Aorta (tissue), 5 donors: ENCODE results near the gene SUMO1. TPM values are rescaled to one million over a fixed set of nuclear protein-coding genes. Genes with fewer than 3 reads are reported as not detected.

Experiments used
- ATAC-seq: fragments of 200-7000 bp; cut with Tn5 transposase; one replicate; pipeline ENCODE4 v1.9.1; 2022; ENCODE audit warnings: moderate library complexity; ENCODE audit not compliant: low FRiP score
- DNase-seq, 2 donors: peaks; one replicate each; pipeline ENCODE4 v3.0.0-alpha.2; 2020
- H3K27ac ChIP-seq, 2 donors: one replicate each; pipeline ENCODE4 v1.5.1; 2013; ENCODE audit warnings: low read length in 2 of 2, mild to moderate bottlenecking in 2 of 2, moderate library complexity in 2 of 2, control low read depth in 1 of 2, inconsistent platforms in 1 of 2, low read depth in 1 of 2
- H3K27me3 ChIP-seq, 2 donors: one replicate each; pipeline ENCODE4 v1.6.1; 2013; ENCODE audit warnings: control low read depth in 1 of 2, low read length in 1 of 2, mild to moderate bottlenecking in 1 of 2, moderate library complexity in 1 of 2; ENCODE audit not compliant: insufficient read depth in 2 of 2, control insufficient read depth in 1 of 2
- H3K36me3 ChIP-seq, 2 donors: one replicate each; pipeline ENCODE4 v1.6.1; 2013; ENCODE audit warnings: control low read depth in 1 of 2, low read length in 1 of 2, mild to moderate bottlenecking in 1 of 2; ENCODE audit not compliant: insufficient read depth in 2 of 2, control insufficient read depth in 1 of 2
- H3K4me1 ChIP-seq, 2 donors: one replicate each; pipeline ENCODE4 v1.6.1; 2013; ENCODE audit warnings: low read length in 2 of 2, control low read depth in 1 of 2, mild to moderate bottlenecking in 1 of 2, moderate library complexity in 1 of 2; ENCODE audit not compliant: insufficient read depth in 2 of 2, control insufficient read depth in 1 of 2
- H3K4me3 ChIP-seq, 2 donors: one replicate each; pipeline ENCODE4 v1.5.1; 2013; ENCODE audit warnings: low read length in 2 of 2, control low read depth in 1 of 2, mild to moderate bottlenecking in 1 of 2
- H3K9me3 ChIP-seq: one replicate; pipeline ENCODE4 v1.6.1; 2013; ENCODE audit warnings: mild to moderate bottlenecking, low read length; ENCODE audit not compliant: control insufficient read depth
- whole genome bisulfite sequencing, 2 donors: extraction: QIAGEN DNeasy Blood & Tissue Kit; methylation state at CpG; one replicate each; pipeline ENCODE4 v1.1.7; 2013; 5-methylcytosine and 5-hydroxymethylcytosine counted together
- intact Hi-C, 2 donors: fragments of 100-400 bp; cut with DNase I; formaldehyde crosslinking; loops; one replicate each; pipeline versions ENCODE4 v1.14.2 to v1.15.0; 2022
- polyA plus RNA-seq, 2 donors: library from polyadenylated mRNA; stranded (reverse); fragments of 200-250 nt; gene quantifications; one replicate each; pipeline ENCODE4 v1.2.3, GENCODE V29; 2013
- total RNA-seq, 2 donors: library from RNA; stranded (reverse); fragmentation: NEBNext Ultra II Directional; extraction: Animal tissue kit (Norgen Biotek cat#: 25700); gene quantifications; one replicate each; pipeline ENCODE4 v1.2.1, GENCODE V29; 2021
- donor health status: healthy with polysubstance abuse.
- donor health status: Bipolar disorder and iron deficiency.
- donor health status: DM: no; HTN: no; CAD: no.
- donor health status: DM: no; HTN: no; CAD: no.
- donor health status: DM: yes; HTN: yes; CAD: no.

Gene SUMO1
- total and polyA plus RNA-seq, 4 donors: 57.4 to 161 (median 73.9) TPM

DNA sequence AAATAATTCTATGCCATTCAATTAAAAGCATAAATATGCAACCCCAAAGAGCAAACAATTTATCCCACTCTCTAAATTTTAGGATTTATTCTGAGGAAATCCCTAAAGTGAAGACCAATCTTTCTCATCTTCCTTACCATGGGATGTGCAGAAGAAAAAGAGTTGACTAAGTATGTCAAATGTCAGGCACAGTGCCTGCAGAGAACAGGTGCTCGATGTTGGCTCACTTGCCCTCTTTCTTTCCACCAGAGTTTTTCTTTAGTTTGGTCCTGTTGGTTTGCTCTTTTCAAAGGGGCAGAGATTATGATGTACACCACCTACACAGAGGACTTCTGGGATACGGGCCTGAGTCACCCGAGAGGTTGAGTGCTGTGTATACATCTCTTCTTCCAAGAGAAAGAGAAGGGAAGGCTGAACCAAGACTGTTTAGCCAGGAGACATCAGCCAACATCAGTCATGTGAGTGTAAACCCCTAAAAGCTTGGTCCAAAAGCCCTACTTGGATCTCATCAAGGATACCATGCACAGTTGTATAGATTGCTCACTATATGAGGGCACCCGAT, 51.7 kb downstream of the SUMO1 start:
- Histone ChIP-seq H3K27me3 (no peaks in the 10 kb centered on the region), H3K36me3 (no peaks in the 10 kb centered on the region), H3K4me3 (no peak overlapping the region), H3K9me3 (no peaks in the 10 kb centered on the region), H3K4me1 (no peaks in the 10 kb centered on the region), H3K27ac (no peak overlapping the region)
- WGBS, 2 donors: 90 to 93% methylated on average over 4 of the region's 4 CpGs
- DNase-seq (no peak), ATAC-seq (no peak)
- intact Hi-C loops: no loop called here

DNA sequence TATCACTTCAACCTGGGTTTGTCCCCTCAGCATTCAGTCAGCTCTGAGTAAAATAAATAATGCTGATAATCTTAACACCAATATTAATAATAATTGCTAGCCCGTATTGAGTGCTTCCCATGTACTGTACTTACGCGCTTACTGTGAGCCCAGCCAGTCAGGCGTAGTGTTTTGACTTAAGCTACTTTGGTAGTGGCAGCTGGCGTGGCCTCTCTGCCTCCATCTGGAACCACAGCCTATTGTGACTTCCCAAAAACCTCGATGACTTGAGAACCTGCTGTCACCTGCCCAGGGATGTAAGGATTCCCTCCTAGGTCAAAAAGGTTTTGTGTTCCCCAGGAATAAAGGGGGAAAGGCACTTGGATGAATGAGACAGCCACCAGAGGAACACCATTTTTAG, 53.2 kb downstream of the SUMO1 start:
- H3K27me3 ChIP-seq: no peaks in the 10 kb centered on the region
- WGBS, 2 donors: 85 to 87% methylated on average over 6 of the region's 6 CpGs
- H3K9me3 ChIP-seq: no peaks in the 10 kb centered on the region
- H3K4me3 ChIP-seq: no peak overlapping the region
- no peaks in the 10 kb centered on the region for H3K36me3 ChIP-seq
- DNase-seq: no peak
- no peak for ATAC-seq
- no peak overlapping the region for H3K27ac ChIP-seq
- intact Hi-C loops: no loop called here
- H3K4me1 ChIP-seq: no peaks in the 10 kb centered on the region

DNA sequence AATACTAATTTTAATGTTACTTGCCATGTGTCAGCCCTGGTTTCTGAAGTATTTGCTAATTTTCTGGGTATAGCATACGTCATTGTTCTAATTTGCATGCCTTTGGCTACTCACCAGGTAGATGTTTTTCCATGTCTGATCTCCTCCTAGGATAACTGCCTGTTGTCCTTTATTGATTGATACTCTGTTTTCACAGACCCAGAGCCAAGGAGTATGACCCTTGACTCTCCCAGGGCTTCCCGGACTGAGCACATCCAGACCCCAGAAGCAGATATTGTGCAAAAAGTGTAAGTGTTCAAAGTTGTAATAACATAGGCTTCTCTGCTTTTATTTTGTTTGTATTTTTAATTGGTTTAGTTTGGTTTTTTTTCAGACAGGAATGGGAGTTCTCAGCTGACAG, 53.8 kb downstream of the SUMO1 start:
- H3K27me3 ChIP-seq: no peaks in the 10 kb centered on the region
- WGBS, 2 donors: 81 to 82% methylated on average over 2 of the region's 2 CpGs
- DNase-seq (no peak), ATAC-seq (no peak)
- no peaks in the 10 kb centered on the region for H3K9me3 ChIP-seq
- no peak overlapping the region for H3K4me3 ChIP-seq
- H3K27ac ChIP-seq: no peak overlapping the region
- intact Hi-C loops: no loop called here
- H3K36me3 ChIP-seq: no peaks in the 10 kb centered on the region
- H3K4me1 ChIP-seq: no peaks in the 10 kb centered on the region

DNA sequence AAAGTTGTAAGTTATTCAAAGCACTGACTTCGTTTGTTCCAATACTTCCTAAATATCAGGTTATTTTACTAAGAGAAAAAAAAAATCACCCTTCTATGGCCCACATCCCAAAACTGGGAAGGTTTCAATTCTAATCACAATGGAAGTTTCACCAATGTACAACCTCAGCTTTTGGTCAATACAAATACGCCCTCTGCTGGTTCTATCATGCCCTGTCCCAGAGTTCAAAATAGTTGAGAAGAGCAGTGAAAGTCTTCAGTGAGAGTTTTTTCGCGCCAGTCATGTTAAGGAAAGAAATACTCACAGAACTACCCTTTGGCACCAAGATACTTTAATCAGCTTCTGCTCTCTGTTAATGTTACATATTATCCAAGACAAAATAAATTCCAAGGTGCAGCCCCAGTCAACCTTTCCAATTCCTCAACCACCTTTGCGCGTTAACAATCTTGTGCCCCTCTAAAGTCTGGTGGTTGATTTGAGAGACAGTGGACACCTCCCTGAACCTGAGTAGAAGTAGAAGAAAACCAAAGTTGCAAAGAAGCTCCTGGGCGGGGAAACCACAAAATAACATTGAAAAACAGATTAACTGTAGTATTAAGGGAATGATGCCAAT, 59.9 kb downstream of the SUMO1 start:
- intact Hi-C loops: loop anchor here (1.0 to 5.0 kb wide), 4 partner anchors 146 to 382 kb away; partner anchors contain the start of gene FZD7 (in 1 of the 2)
- WGBS, 2 donors: 42 to 44% methylated on average over 7 of the region's 7 CpGs
- no peak overlapping the region for H3K4me3 ChIP-seq
- H3K27me3 ChIP-seq: no peaks in the 10 kb centered on the region
- H3K36me3 ChIP-seq: no peaks in the 10 kb centered on the region
- H3K9me3 ChIP-seq: no peaks in the 10 kb centered on the region
- H3K4me1 ChIP-seq: no peaks in the 10 kb centered on the region
- H3K27ac ChIP-seq: no peak overlapping the region
- DNase-seq (no peak), ATAC-seq (peak; percentile 87)

DNA sequence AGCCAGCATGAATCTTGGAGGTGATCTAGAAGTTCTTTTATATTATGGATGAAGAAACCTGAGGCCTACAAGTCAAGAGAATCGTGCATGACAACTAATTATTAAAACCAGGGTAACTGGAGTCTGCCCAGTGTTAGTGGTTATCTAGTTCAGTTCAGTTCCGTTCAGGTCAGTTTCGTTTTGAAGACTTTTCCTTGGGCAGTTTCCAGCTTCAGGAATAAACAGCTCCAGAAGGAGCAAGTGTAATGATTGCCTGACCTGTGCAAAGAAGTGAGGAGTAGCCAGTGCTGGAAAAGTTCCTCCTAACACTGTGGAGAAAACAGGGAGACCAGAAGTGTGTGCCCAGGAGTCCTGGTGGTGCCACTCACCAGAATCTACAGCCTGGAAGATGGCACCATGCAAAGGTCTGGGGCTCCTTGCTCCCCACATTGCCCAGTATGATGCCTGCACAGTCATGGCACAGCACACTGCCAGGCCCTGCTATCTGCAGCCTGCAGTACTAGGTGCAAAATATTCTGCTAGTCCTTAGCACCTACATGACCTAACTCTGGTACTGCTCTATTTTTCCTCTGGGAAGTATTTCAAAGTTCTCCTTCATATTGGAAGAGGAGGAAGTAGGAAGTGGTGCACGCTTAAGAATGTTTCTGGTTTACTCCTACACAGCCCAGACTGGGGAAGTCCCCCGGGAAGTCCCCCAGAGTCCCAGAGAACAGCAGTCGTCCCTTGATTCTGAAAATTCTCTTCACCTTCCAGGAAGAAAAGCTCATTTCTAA, 65.8 kb downstream of the SUMO1 start:
- H3K27ac ChIP-seq: no peak overlapping the region
- intact Hi-C loops: no loop called here

DNA sequence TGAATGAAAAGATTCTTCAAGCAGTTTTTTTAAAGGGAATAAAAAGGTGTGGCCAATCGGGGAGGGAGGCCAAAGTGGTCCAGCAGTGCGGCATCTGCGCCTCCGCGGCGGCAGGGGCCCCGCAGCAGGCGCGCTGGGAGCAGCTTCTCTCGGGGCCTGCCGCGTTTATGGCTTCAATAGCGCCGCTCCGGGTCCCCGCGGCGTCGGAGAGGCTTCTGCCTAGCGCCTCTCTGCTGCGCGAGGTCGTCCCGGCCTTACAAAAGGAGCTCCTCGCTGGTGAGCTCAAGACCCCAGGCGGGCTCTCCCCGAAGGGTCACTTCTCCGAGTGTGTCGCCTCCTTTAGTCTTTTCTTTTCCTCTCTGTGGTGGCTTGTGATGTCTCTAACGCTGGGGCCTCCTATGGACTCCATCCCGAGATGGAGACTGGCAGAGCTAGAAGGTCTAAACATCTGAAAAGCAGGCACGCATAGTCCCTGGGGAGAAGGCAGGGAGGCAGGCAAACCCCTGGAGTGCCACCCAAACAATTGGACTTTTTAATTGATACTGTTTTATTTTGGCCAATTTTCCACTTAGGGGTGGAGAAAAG, 67.1 kb downstream of the SUMO1 start:
- WGBS, 2 donors: 12 to 13% methylated on average over 32 of the region's 32 CpGs
- no peak overlapping the region for H3K4me3 ChIP-seq
- no peaks in the 10 kb centered on the region for H3K9me3 ChIP-seq
- H3K4me1 ChIP-seq: no peaks in the 10 kb centered on the region
- ATAC-seq (peak; percentile 42), DNase-seq (no peak)
- intact Hi-C loops: no loop called here
- no peaks in the 10 kb centered on the region for H3K36me3 ChIP-seq
- H3K27me3 ChIP-seq: no peaks in the 10 kb centered on the region
- H3K27ac ChIP-seq: no peak overlapping the region

More for the DNA sequence above, 65.8 kb downstream of the SUMO1 start:
- DNase-seq (no peak), ATAC-seq (no peak)
- Histone ChIP-seq H3K9me3 (no peaks in the 10 kb centered on the region), H3K4me1 (no peaks in the 10 kb centered on the region), H3K27me3 (no peaks in the 10 kb centered on the region), H3K4me3 (no peak overlapping the region), H3K36me3 (no peaks in the 10 kb centered on the region)
- WGBS, 2 donors: 63 to 69% methylated on average over 6 of the region's 6 CpGs

DNA sequence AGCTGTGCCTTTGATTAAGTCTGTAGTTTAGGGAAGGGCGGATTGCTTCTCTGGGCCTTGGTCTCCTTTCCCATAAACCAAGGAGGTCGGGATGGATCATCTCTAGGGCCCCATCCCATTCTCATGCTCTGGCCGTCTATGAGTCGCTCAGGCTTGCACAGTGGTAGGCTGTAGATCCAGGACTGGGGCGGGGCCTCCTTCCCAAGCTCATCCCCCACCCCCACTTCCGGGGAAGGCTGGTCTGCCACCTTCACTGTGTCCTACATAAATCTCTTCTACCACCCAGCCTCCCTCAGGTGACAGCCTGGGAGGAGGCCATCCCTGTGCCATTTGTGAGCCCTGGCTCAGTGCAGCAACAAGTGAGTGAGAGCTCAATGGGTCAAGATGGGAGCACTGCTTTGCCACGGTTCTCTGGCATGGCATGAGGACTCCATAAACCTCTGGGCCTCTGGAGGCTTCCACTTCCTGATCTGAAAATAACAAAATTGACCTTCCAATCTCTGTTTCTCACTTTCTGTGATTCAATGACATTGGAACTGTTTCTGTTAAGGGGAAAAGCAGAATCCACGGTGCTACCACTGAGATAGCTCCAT, 68.5 kb downstream of the SUMO1 start:
- Histone ChIP-seq H3K9me3 (no peaks in the 10 kb centered on the region), H3K4me3 (no peak overlapping the region), H3K27me3 (no peaks in the 10 kb centered on the region), H3K36me3 (no peaks in the 10 kb centered on the region), H3K27ac (no peak overlapping the region), H3K4me1 (no peaks in the 10 kb centered on the region)
- intact Hi-C loops: no loop called here
- WGBS, 2 donors: 94 to 95% methylated on average over 8 of the region's 8 CpGs
- DNase-seq (no peak), ATAC-seq (no peak)

DNA sequence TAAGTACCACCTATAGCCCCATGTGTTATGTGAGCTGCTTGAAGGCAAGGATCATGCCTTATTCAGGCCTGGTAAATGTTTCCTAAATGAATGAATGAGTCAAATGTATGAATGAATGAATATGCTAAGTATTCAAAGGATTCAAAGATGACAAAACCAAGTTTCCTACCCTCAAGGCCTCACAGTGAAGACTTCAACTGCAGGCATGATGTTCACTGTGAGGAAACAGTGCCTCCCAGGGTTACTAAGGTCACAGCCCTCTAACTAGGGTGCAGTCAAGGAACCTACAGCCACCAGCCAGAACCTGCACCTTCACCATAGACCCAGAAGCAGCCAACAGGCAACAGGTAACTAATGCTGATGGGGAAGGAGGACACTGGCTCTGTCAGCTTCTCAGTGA, 69.3 kb downstream of the SUMO1 start:
- Histone ChIP-seq H3K27ac (no peak overlapping the region), H3K27me3 (no peaks in the 10 kb centered on the region), H3K36me3 (no peaks in the 10 kb centered on the region), H3K9me3 (no peaks in the 10 kb centered on the region), H3K4me3 (no peak overlapping the region), H3K4me1 (no peaks in the 10 kb centered on the region)
- ATAC-seq: no peak
- no peak for DNase-seq
- intact Hi-C loops: no loop called here
